Skin of body (tissue), 2 donors: Measurements from ENCODE around the gene MSLN. TPM values are rescaled to one million over a fixed set of nuclear protein-coding genes. Genes with fewer than 3 reads are reported as not detected.

ENCODE experiments used
- DNase-seq: peaks from one replicate; lab custom pipeline; 2025; lab: John Stamatoyannopoulos, UW
- total RNA-seq: library from RNA; depleted of rRNA; stranded (reverse); fragments of >200 nt; gene quantifications from one replicate; pipeline ENCODE4 v1.2.3, GENCODE V29; 2014

Gene MSLN
- total RNA-seq, 1 donor from 2014 or later, result 1.4 TPM

- no peak for DNase-seq
Observed at GRCh38 chr16:722835-723633, 37.5 kb upstream of the MSLN start.

- no peak for DNase-seq
Observed at GRCh38 chr16:723695-724094, 36.8 kb upstream of the MSLN start.

- DNase-seq, result no peak
Observed at GRCh38 chr16:724188-725040, 36.1 kb upstream of the MSLN start.

- no peak for DNase-seq
Observed at GRCh38 chr16:725041-725376, 35.5 kb upstream of the MSLN start.

GRCh38 chr16:725463-726187 is 34.9 kb upstream of the MSLN start:
- no peak for DNase-seq

GRCh38 chr16:726188-726437 is 34.4 kb upstream of the MSLN start:
- DNase-seq, result no peak

- no peak for DNase-seq
Observed at GRCh38 chr16:726438-727290, 33.9 kb upstream of the MSLN start, which contains the start of the genes CCDC78 and HAGHL. Gene CCDC78, minus strand, starts transcription at chr16:726443. Its CDS starts 76 bp downstream, at chr16:726367. Gene HAGHL, plus strand, starts transcription at chr16:727106. Its CDS starts 404 bp downstream, at chr16:727510.

GRCh38 chr16:727291-727977 is 33.1 kb upstream of the MSLN start:
- no peak for DNase-seq

GRCh38 chr16:728131-728889 is 32.2 kb upstream of the MSLN start:
- DNase-seq, result no peak

- DNase-seq, result no peak
Observed at GRCh38 chr16:728890-729744, 31.4 kb upstream of the MSLN start.

- no peak for DNase-seq
Observed at GRCh38 chr16:729768-730665, 30.5 kb upstream of the MSLN start.

- no peak for DNase-seq
Observed at GRCh38 chr16:730666-731509, 29.6 kb upstream of the MSLN start.

- no peak for DNase-seq
Observed at GRCh38 chr16:732332-732731, 28.2 kb upstream of the MSLN start.

- DNase-seq, result no peak
Observed at GRCh38 chr16:732936-733335, 27.6 kb upstream of the MSLN start.

- DNase-seq, result no peak
Observed at GRCh38 chr16:733382-734207, 26.9 kb upstream of the MSLN start.
